Neural cell (in vitro differentiated cells): ENCODE results near the gene DCAF15. TPM values are rescaled to one million over a fixed set of nuclear protein-coding genes. Genes with fewer than 3 reads are reported as not detected.

Source experiments
- H2AFZ ChIP-seq: fragments of 200-600, 300-800 bp; sonication (generic), shearing (Covaris generic); 2 replicates; pipeline ENCODE4 v1.6.0; 2014; ENCODE audit warnings: low read depth, mild to moderate bottlenecking, antibody characterized with exemption, low read length, moderate library complexity
- H3F3A ChIP-seq: fragments of 200-600 bp; shearing (Covaris generic); 2 replicates; pipeline ENCODE4 v1.6.1; 2016; ENCODE audit warnings: mild to moderate bottlenecking, moderate library complexity, mixed read lengths, antibody characterized with exemption, low read length; ENCODE audit not compliant: insufficient read depth, poor library complexity, severe bottlenecking
- H3K27ac ChIP-seq: fragments of 200-600, 300-800 bp; sonication (generic), shearing (Covaris generic); 2 replicates; pipeline ENCODE4 v1.5.1; 2014; ENCODE audit warnings: mild to moderate bottlenecking, low read length, moderate library complexity
- H3K27me3 ChIP-seq: fragments of 300-800, 200-600 bp; sonication (generic), shearing (Covaris generic); 2 replicates; pipeline ENCODE4 v1.6.0; 2014; ENCODE audit warnings: mild to moderate bottlenecking, low read depth, low read length, moderate library complexity; ENCODE audit not compliant: insufficient read depth
- H3K36me3 ChIP-seq: fragments of 300-800, 200-600 bp; sonication (generic), shearing (Covaris generic); 2 replicates; pipeline ENCODE4 v1.5.1; 2014; ENCODE audit warnings: mild to moderate bottlenecking, antibody characterized with exemption, low read length, moderate library complexity; ENCODE audit not compliant: insufficient read depth
- H3K4me2 ChIP-seq: fragments of 300-800, 200-600 bp; sonication (generic), shearing (Covaris generic); 2 replicates; pipeline ENCODE4 v1.6.0; 2014; ENCODE audit warnings: mild to moderate bottlenecking, low read length
- H3K4me3 ChIP-seq: fragments of 300-800, 200-600 bp; sonication (generic), shearing (Covaris generic); 2 replicates; pipeline ENCODE4 v1.5.1; 2014; ENCODE audit warnings: mild to moderate bottlenecking, low read length, moderate library complexity
- H3K79me2 ChIP-seq: fragments of 200-600 bp; shearing (Covaris generic); replicated peaks from 2 replicates; pipeline ENCODE4 v1.6.0; 2014; ENCODE audit warnings: mild to moderate bottlenecking, low read length, moderate library complexity; ENCODE audit not compliant: insufficient read depth
- H3K9ac ChIP-seq: fragments of 300-800, 200-600 bp; sonication (generic), shearing (Covaris generic); 2 replicates; pipeline ENCODE4 v1.6.1; 2016; ENCODE audit warnings: mild to moderate bottlenecking, low read length, mixed read lengths
- H3K9me2 ChIP-seq: fragments of 200-600 bp; shearing (Covaris generic); 2 replicates; pipeline ENCODE4 v1.6.1; 2016; ENCODE audit warnings: mild to moderate bottlenecking, low read length, mixed read lengths; ENCODE audit not compliant: insufficient read depth
- H3K9me3 ChIP-seq: fragments of 200-600, 300-800 bp; sonication (generic), shearing (Covaris generic); 2 replicates; pipeline ENCODE4 v1.6.1; 2016; ENCODE audit warnings: mild to moderate bottlenecking, mixed run types, low read length, moderate library complexity, mixed read lengths
- H4K20me1 ChIP-seq: fragments of 200-600 bp; shearing (Covaris generic); 2 replicates; pipeline ENCODE4 v1.6.1; 2016; ENCODE audit warnings: mild to moderate bottlenecking, mixed run types; ENCODE audit not compliant: insufficient read depth
- CTCF ChIP-seq: fragments of 450-650 bp; IDR thresholded peaks from 2 replicates; pipeline ENCODE4 v1.5.1; 2014; ENCODE audit warnings: antibody characterized with exemption, mild to moderate bottlenecking, moderate library complexity; ENCODE audit not compliant: poor library complexity, severe bottlenecking
- EP300 ChIP-seq: fragments of 450-650 bp; conservative IDR thresholded peaks from 2 replicates; pipeline ENCODE4 v1.6.1; 2014; ENCODE audit warnings: antibody characterized with exemption, mild to moderate bottlenecking, moderate library complexity; ENCODE audit not compliant: poor library complexity, severe bottlenecking
- EZH2 ChIP-seq: fragments of 200-600, 300-800 bp; shearing (Covaris generic), sonication (generic); IDR thresholded peaks from 2 replicates; pipeline ENCODE4 v1.6.1; 2014; ENCODE audit warnings: antibody characterized with exemption, low read length, borderline replicate concordance, mild to moderate bottlenecking; ENCODE audit not compliant: insufficient read depth, poor library complexity, severe bottlenecking
- MXI1 ChIP-seq: fragments of 450-650 bp; conservative IDR thresholded peaks from 2 replicates; pipeline ENCODE4 v1.6.1; 2014; ENCODE audit warnings: antibody characterized with exemption, mild to moderate bottlenecking; ENCODE audit not compliant: poor library complexity, severe bottlenecking
- POLR2AphosphoS5 ChIP-seq: IDR thresholded peaks from 2 replicates; pipeline ENCODE4 v1.6.1; 2012
- RAD21 ChIP-seq: fragments of 450-650 bp; conservative IDR thresholded peaks from 2 replicates; pipeline ENCODE4 v1.6.1; 2014; ENCODE audit warnings: antibody characterized with exemption, mild to moderate bottlenecking, moderate library complexity
- REST ChIP-seq: IDR thresholded peaks from 2 replicates; pipeline ENCODE4 v1.6.1; 2012; ENCODE audit warnings: borderline replicate concordance
- SMC3 ChIP-seq: fragments of 450-650 bp; conservative IDR thresholded peaks from 2 replicates; pipeline ENCODE4 v1.6.1; 2014; ENCODE audit warnings: antibody characterized with exemption, mild to moderate bottlenecking, moderate library complexity; ENCODE audit not compliant: poor library complexity
- TAF1 ChIP-seq: IDR thresholded peaks from 2 replicates; pipeline ENCODE4 v1.6.1; 2012; ENCODE audit warnings: low read depth
- polyA plus RNA-seq: library from polyadenylated mRNA; depleted of rRNA; stranded (reverse); fragments of >200 nt; gene quantifications from 2 replicates; pipeline ENCODE4 v1.2.3, GENCODE V29; 2014

Gene DCAF15
- polyA plus RNA-seq, 1 donor from 2014 or later = 39.4 TPM

- Histone ChIP-seq H3K27me3 (no peaks in the 10 kb centered on the region), H3K4me3 (no peak overlapping the region), H3K36me3 (no peaks in the 10 kb centered on the region), H3K4me2 (no peak overlapping the region), H3K27ac (no peak overlapping the region), H3K9ac (no peak overlapping the region), H3K9me2 (no peaks in the 10 kb centered on the region), H3K79me2 (no peaks in the 10 kb centered on the region), H2AFZ (no peak overlapping the region), H3K9me3 (no peaks in the 10 kb centered on the region), H4K20me1 (no peaks in the 10 kb centered on the region), H3F3A (no peaks in the 10 kb centered on the region)
- no peak for TF ChIP-seq EP300
- TF ChIP-seq SMC3 = no peak
- TF ChIP-seq TAF1 = no peak
- no peak for TF ChIP-seq POLR2AphosphoS5
- no peak for TF ChIP-seq MXI1
- no peak for TF ChIP-seq RAD21
- TF ChIP-seq EZH2 = no peak
- no peak for TF ChIP-seq REST
- no peak for TF ChIP-seq CTCF
Measured at GRCh38 chr19:13931391-13932148, 20.7 kb upstream of the DCAF15 start.

DNA sequence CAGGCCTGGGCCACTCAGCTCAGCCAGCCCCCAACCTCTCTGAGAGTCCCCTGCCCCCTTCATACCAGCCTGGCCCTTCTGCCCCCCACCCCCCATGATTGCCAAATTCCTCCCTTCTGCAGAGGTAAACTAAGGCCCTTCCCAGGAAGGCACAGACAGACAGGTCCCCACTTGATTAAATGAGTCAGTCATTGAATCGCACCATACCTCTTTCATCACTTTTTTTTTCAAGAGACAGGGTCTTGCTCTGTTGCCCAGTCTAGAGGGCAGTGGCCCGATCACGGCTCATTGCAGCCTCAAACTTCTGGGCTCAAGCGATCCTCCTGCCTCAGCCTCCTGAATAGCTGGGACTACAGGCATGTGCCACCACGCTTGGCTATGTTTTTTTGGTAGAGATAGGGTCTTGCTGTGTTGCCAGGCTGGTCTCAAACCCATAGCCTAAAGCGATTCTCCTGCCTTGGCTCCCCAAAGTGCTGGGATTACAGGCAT lies 20.1 kb upstream of the DCAF15 start:
- no peak overlapping the region for H3K4me3 ChIP-seq
- H4K20me1 ChIP-seq = no peaks in the 10 kb centered on the region
- no peaks in the 10 kb centered on the region for H3K79me2 ChIP-seq
- H3K9me3 ChIP-seq = no peaks in the 10 kb centered on the region
- no peak overlapping the region for H3K9ac ChIP-seq
- TF ChIP-seq CTCF (no peak), EP300 (no peak), SMC3 (no peak), RAD21 (no peak), REST (no peak), POLR2AphosphoS5 (no peak), EZH2 (no peak), TAF1 (no peak), MXI1 (no peak)
- no peak overlapping the region for H2AFZ ChIP-seq
- H3K36me3 ChIP-seq = no peaks in the 10 kb centered on the region
- H3K27me3 ChIP-seq = no peaks in the 10 kb centered on the region
- H3K4me2 ChIP-seq = no peak overlapping the region
- no peaks in the 10 kb centered on the region for H3F3A ChIP-seq
- H3K27ac ChIP-seq = no peak overlapping the region
- H3K9me2 ChIP-seq = no peaks in the 10 kb centered on the region
